Testis (tissue), 3 donors: ENCODE results near the gene NKX2-8. TPM values are rescaled to one million over a fixed set of nuclear protein-coding genes. Genes with fewer than 3 reads are reported as not detected.

Experiments used
- DNase-seq: peaks from one replicate; pipeline ENCODE4 v3.0.0-alpha.2; 2019
- H3K27ac ChIP-seq, 2 donors: fragments of 200-600 bp; sonication (generic); one replicate each; pipeline ENCODE4 v1.5.1; 2019
- H3K27me3 ChIP-seq: fragments of 200-600 bp; sonication (generic); one replicate; pipeline ENCODE4 v1.5.1; 2019
- H3K36me3 ChIP-seq: fragments of 200-600 bp; sonication (generic); one replicate; pipeline ENCODE4 v1.5.1; 2017; ENCODE audit warnings: low read depth; ENCODE audit errors: missing control alignments
- H3K4me1 ChIP-seq: fragments of 200-600 bp; sonication (generic); one replicate; pipeline ENCODE4 v1.5.1; 2019
- H3K4me3 ChIP-seq, 2 donors: fragments of 200-600 bp; sonication (generic); one replicate each; pipeline ENCODE4 v1.5.1; 2017 to 2019
- H3K9me3 ChIP-seq: fragments of 200-600 bp; sonication (generic); one replicate; pipeline ENCODE4 v1.5.1; 2017
- POLR2A ChIP-seq: fragments of 450-650 bp; IDR thresholded peaks from one replicate; pipeline ENCODE4 v1.6.1; 2017; ENCODE audit warnings: antibody characterized with exemption, mild to moderate bottlenecking, moderate library complexity
- WGBS, 2 donors: methylation state at CpG; one replicate each; pipeline ENCODE4 v1.1.5; 2018; 5-methylcytosine and 5-hydroxymethylcytosine counted together
- intact Hi-C: fragments of 100-400 bp; cut with DNase I; formaldehyde crosslinking; loops from one replicate; pipeline ENCODE4 v1.15.1; 2023; ENCODE audit warnings: low total_unique reads
- polyA plus RNA-seq: library from polyadenylated mRNA; stranded (reverse); fragments of 350-450 nt; fragmentation: Illumina TruSeq; extraction: RNeasy Lipid Tissue Mini Kit (QIAGEN cat#74804); gene quantifications from one replicate; pipeline ENCODE4 v1.2.3, GENCODE V29; 2014; ENCODE audit warnings: low read depth, low replicate concordance; ENCODE audit not compliant: insufficient read depth
- total RNA-seq, 2 donors: library from RNA; depleted of rRNA; stranded (reverse); fragments of >200 nt; gene quantifications; one replicate each; pipeline ENCODE4 v1.2.3, GENCODE V29; 2016
- TF ChIP-seq, protein P1 (sequence below), 3 experiments: fragments of 450-650 bp in 2 of 3; fragments of 200-600 bp in 1 of 3; sonication (generic) in 1 of 3; IDR thresholded peaks; one replicate each; pipeline ENCODE4 v1.5.1; 2016 to 2019; ENCODE audit warnings: antibody characterized with exemption in 3 of 3, mild to moderate bottlenecking in 2 of 3, moderate library complexity in 1 of 3

Gene NKX2-8
- total and polyA plus RNA-seq, 3 donors from 2014 or later: 10.4 to 63.3 (median 62.4) TPM

DNA sequence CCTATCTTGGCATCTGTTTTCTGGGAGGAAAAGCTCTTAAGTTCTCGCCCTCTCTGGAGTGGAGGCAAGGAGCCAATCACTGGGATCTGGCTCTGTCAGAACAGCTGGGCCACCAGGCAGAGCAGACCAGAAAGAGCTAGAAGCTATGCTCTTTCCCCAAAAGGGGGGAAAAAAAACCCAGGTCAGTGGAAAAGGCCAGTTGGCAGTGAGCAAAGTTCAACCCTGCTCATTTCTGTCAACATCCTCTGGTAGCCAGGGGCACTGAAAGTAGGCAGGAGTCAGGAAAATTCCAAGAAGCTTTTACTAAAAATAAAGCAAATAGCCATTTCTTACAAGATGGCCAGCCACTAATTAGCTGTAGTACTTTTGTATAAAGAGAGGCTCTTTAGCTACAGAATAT lies 42.6 kb upstream of the NKX2-8 start:
- Histone ChIP-seq H3K9me3 (no peaks in the 10 kb centered on the region), H3K4me1 (no peaks in the 10 kb centered on the region), H3K27me3 (no peaks in the 10 kb centered on the region), H3K36me3 (no peaks in the 10 kb centered on the region), H3K4me3 (no peak overlapping the region), H3K27ac (no peak overlapping the region)
- intact Hi-C loops: no loop called here
- WGBS, 2 donors: 73 to 89% methylated on average over 1 of the region's 1 CpG
- no peak for DNase-seq
- TF ChIP-seq, protein P1, sequence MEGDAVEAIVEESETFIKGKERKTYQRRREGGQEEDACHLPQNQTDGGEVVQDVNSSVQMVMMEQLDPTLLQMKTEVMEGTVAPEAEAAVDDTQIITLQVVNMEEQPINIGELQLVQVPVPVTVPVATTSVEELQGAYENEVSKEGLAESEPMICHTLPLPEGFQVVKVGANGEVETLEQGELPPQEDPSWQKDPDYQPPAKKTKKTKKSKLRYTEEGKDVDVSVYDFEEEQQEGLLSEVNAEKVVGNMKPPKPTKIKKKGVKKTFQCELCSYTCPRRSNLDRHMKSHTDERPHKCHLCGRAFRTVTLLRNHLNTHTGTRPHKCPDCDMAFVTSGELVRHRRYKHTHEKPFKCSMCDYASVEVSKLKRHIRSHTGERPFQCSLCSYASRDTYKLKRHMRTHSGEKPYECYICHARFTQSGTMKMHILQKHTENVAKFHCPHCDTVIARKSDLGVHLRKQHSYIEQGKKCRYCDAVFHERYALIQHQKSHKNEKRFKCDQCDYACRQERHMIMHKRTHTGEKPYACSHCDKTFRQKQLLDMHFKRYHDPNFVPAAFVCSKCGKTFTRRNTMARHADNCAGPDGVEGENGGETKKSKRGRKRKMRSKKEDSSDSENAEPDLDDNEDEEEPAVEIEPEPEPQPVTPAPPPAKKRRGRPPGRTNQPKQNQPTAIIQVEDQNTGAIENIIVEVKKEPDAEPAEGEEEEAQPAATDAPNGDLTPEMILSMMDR (IDR thresholded peaks at IDR 0.05): no peak
- TF ChIP-seq POLR2A: no peak

DNA sequence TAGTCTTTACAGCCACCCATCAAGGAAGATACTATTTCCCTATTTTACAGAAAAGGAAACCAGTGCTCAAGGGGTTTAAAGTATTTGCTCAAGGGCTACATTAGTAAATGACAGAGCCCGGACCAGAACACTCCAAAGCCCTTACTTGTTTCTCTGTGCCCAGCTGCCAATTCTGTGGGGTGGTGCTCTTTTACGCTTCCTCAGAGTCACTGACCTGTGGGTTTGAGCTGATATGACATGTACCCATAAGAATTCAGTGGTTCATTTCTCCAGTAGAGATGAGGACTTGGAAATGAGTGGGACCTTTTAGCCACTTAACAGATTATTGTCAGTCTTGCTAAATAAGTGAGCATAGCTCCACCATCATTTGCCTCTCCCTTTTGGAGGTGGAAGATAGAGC lies 37.4 kb upstream of the NKX2-8 start:
- no peak overlapping the region for H3K27ac ChIP-seq
- no peaks in the 10 kb centered on the region for H3K36me3 ChIP-seq
- intact Hi-C loops: no loop called here
- 81 to 91% methylated on average over 2 of the region's 2 CpGs for WGBS, 2 donors
- no peak for TF ChIP-seq POLR2A
- TF ChIP-seq, protein P1 (IDR thresholded peaks at IDR 0.05): no peak
- H3K4me3 ChIP-seq: no peak overlapping the region
- no peak for DNase-seq
- no peaks in the 10 kb centered on the region for H3K27me3 ChIP-seq
- no peaks in the 10 kb centered on the region for H3K9me3 ChIP-seq
- no peaks in the 10 kb centered on the region for H3K4me1 ChIP-seq

DNA sequence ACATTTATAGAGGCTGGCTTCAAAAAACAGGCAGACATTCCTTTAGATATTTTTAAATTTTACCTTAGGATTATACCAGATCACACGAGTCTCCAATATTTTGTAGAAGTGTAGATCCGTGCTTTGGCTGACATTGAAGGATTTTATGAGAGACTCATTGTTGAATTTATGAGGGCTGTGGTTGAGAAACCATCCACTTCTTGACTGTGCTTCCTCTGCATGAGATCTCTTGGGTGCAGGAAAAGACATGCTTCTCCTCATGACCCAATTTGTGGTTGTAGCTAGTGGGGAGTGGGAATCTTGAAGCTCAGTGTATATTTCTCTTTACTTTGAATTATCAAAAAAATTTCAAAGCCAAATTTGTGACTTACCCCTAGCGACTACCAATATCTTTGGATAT lies 36.7 kb upstream of the NKX2-8 start:
- intact Hi-C loops: no loop called here
- WGBS, 2 donors: 84 to 95% methylated on average over 3 of the region's 3 CpGs
- Histone ChIP-seq H3K27me3 (no peaks in the 10 kb centered on the region), H3K36me3 (no peaks in the 10 kb centered on the region), H3K4me1 (no peaks in the 10 kb centered on the region), H3K4me3 (no peak overlapping the region), H3K27ac (no peak overlapping the region), H3K9me3 (no peaks in the 10 kb centered on the region)
- TF ChIP-seq, protein P1 (IDR thresholded peaks at IDR 0.05): no peak
- no peak for TF ChIP-seq POLR2A
- DNase-seq: no peak

DNA sequence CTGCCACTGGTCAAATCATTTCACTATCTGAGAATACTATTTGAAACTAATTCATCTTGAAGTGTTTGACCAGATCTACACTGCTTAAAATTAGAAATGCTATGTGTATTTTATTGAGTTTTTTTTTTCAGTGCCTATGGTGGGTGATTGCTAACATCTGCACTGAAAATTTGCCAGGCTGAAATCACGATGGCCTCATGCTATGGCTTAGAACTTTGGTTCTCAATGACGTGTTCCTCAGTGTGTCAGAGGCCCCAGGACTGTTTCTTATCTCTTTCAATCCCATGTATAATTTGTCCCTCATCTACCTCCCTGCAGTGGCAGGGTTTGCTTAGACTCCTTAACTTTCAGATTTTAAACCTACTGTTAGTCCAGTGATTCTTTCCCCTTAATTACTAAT lies 36.2 kb upstream of the NKX2-8 start:
- WGBS, 2 donors: 71 to 75% methylated on average over 2 of the region's 2 CpGs
- H3K36me3 ChIP-seq: no peaks in the 10 kb centered on the region
- DNase-seq: no peak
- no peaks in the 10 kb centered on the region for H3K9me3 ChIP-seq
- no peak overlapping the region for H3K27ac ChIP-seq
- no peak overlapping the region for H3K4me3 ChIP-seq
- no peaks in the 10 kb centered on the region for H3K27me3 ChIP-seq
- TF ChIP-seq POLR2A: no peak
- TF ChIP-seq, protein P1 (IDR thresholded peaks at IDR 0.05): no peak
- intact Hi-C loops: no loop called here
- H3K4me1 ChIP-seq: no peaks in the 10 kb centered on the region

DNA sequence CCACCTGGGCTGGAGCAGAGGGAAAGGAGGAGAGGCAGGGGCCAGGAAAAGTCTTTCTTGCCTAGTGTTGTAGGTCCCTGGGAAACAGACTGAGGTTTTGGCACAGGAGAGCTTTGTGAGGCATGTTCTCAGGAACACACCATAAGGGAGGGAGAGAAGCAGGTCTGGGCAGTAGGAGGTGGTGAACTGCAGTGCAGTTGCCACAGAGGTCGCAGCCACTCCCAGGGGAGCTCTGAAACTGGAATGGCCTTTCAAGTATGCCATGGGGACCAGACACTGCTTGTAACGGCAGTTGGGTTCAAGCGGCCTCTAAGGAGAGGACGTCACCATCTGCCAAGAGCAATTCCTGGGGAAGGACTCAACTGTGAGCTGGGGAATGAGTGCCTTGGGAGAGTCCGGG lies 35.4 kb upstream of the NKX2-8 start:
- no peak for DNase-seq
- H3K27me3 ChIP-seq: no peaks in the 10 kb centered on the region
- no peaks in the 10 kb centered on the region for H3K36me3 ChIP-seq
- intact Hi-C loops: no loop called here
- no peak overlapping the region for H3K27ac ChIP-seq
- no peaks in the 10 kb centered on the region for H3K9me3 ChIP-seq
- TF ChIP-seq, protein P1 (IDR thresholded peaks at IDR 0.05): no peak
- TF ChIP-seq POLR2A: no peak
- WGBS, 2 donors: 80 to 93% methylated on average over 2 to 5 of the region's 5 CpGs
- no peak overlapping the region for H3K4me3 ChIP-seq
- H3K4me1 ChIP-seq: no peaks in the 10 kb centered on the region
